ENCODE results near the gene MRPL41. TPM values are rescaled to one million over a fixed set of nuclear protein-coding genes. Genes with fewer than 3 reads are reported as not detected.
"Not testable (repeated sequence)": the region's sequence is repeated elsewhere in the genome, so short reads cannot be mapped to it uniquely, and the experiment has no call there.

Gene MRPL41
- total RNA-seq, 2 donors from 2014 or later, result 23.3 to 45.5 TPM

- H3K27ac Mint-ChIP-seq, result no peak overlapping the region
These were observed 3.5 kb downstream of the MRPL41 start for GRCh38 chr9:137555179-137555578.

GRCh38 chr9:137556069-137556838, 4.6 kb downstream of the MRPL41 start:
- peaks cover 77% of the 10 kb centered on the region for H3K36me3 Mint-ChIP-seq (ENCODE audit: low read depth)
- no peaks in the 10 kb centered on the region for H3K9me3 Mint-ChIP-seq
- H3K27ac Mint-ChIP-seq, result no peak overlapping the region
- no peaks in the 10 kb centered on the region for H3K27me3 Mint-ChIP-seq
- no peak overlapping the region for H3K4me3 Mint-ChIP-seq
- H3K4me1 Mint-ChIP-seq, result peaks cover 12% of the 10 kb centered on the region
- ATAC-seq (replicated peaks), result no peak

More at GRCh38 chr9:137555179-137555578, 3.5 kb downstream of the MRPL41 start:
- H3K4me3 Mint-ChIP-seq, result no peak overlapping the region
- peaks cover 67% of the 10 kb centered on the region for H3K36me3 Mint-ChIP-seq (ENCODE audit: low read depth)
- no peaks in the 10 kb centered on the region for H3K27me3 Mint-ChIP-seq
- ATAC-seq (replicated peaks), result no peak
- no peaks in the 10 kb centered on the region for H3K9me3 Mint-ChIP-seq
- H3K4me1 Mint-ChIP-seq, result peaks cover 12% of the 10 kb centered on the region

- H3K9me3 Mint-ChIP-seq, result no peaks in the 10 kb centered on the region
- H3K36me3 Mint-ChIP-seq (ENCODE audit: low read depth), result peaks cover 86% of the 10 kb centered on the region
- H3K27me3 Mint-ChIP-seq, result no peaks in the 10 kb centered on the region
- no peak overlapping the region for H3K4me3 Mint-ChIP-seq
- no peak overlapping the region for H3K27ac Mint-ChIP-seq
- peaks cover 8% of the 10 kb centered on the region for H3K4me1 Mint-ChIP-seq
- no peak for ATAC-seq (replicated peaks)
These were observed 6.4 kb downstream of the MRPL41 start for GRCh38 chr9:137558127-137558526.

- H3K27ac Mint-ChIP-seq, result peak overlapping the region; percentile 73
These were observed 12.5 kb downstream of the MRPL41 start for GRCh38 chr9:137564134-137564533.

GRCh38 chr9:137564817-137565411, 13.2 kb downstream of the MRPL41 start:
- Mint-ChIP-seq H3K27ac (peak overlapping the region; percentile 73), H3K36me3 (ENCODE audit: low read depth) (peaks cover 48% of the 10 kb centered on the region), H3K4me3 (no peak overlapping the region), H3K9me3 (no peaks in the 10 kb centered on the region), H3K27me3 (no peaks in the 10 kb centered on the region), H3K4me1 (peaks cover 8% of the 10 kb centered on the region)
- no peak for ATAC-seq (replicated peaks)

More at GRCh38 chr9:137564134-137564533, 12.5 kb downstream of the MRPL41 start:
- no peaks in the 10 kb centered on the region for H3K27me3 Mint-ChIP-seq
- no peak for ATAC-seq (replicated peaks)
- peaks cover 56% of the 10 kb centered on the region for H3K36me3 Mint-ChIP-seq (ENCODE audit: low read depth)
- H3K4me1 Mint-ChIP-seq, result peaks cover 8% of the 10 kb centered on the region
- no peak overlapping the region for H3K4me3 Mint-ChIP-seq
- no peaks in the 10 kb centered on the region for H3K9me3 Mint-ChIP-seq

GRCh38 chr9:137568445-137568844, 16.8 kb downstream of the MRPL41 start:
- ATAC-seq (replicated peaks), result not testable (repeated sequence)
- H3K36me3 Mint-ChIP-seq (ENCODE audit: low read depth), result peaks cover 40% of the 10 kb centered on the region

GRCh38 chr9:137569609-137570203, 18.0 kb downstream of the MRPL41 start:
- ATAC-seq (replicated peaks), result no peak
- Mint-ChIP-seq H3K27ac (no peak overlapping the region), H3K36me3 (ENCODE audit: low read depth) (peaks cover 40% of the 10 kb centered on the region), H3K4me3 (no peak overlapping the region), H3K4me1 (peaks cover 12% of the 10 kb centered on the region), H3K27me3 (no peaks in the 10 kb centered on the region), H3K9me3 (no peaks in the 10 kb centered on the region)

More at GRCh38 chr9:137568445-137568844, 16.8 kb downstream of the MRPL41 start:
- H3K9me3 Mint-ChIP-seq, H3K4me3 Mint-ChIP-seq, H3K27me3 Mint-ChIP-seq: not testable (repeated sequence)
- peak overlapping the region; percentile 17 for H3K27ac Mint-ChIP-seq
- peaks cover 19% of the 10 kb centered on the region for H3K4me1 Mint-ChIP-seq

GRCh38 chr9:137570566-137570965, 18.9 kb downstream of the MRPL41 start:
- no peaks in the 10 kb centered on the region for H3K27me3 Mint-ChIP-seq
- ATAC-seq (replicated peaks), result no peak
- H3K4me3 Mint-ChIP-seq, result no peak overlapping the region
- H3K27ac Mint-ChIP-seq, result peak overlapping the region; percentile 42
- no peaks in the 10 kb centered on the region for H3K9me3 Mint-ChIP-seq
- peaks cover 47% of the 10 kb centered on the region for H3K36me3 Mint-ChIP-seq (ENCODE audit: low read depth)
- peaks cover 20% of the 10 kb centered on the region for H3K4me1 Mint-ChIP-seq

GRCh38 chr9:137574192-137574591, 22.5 kb downstream of the MRPL41 start:
- no peaks in the 10 kb centered on the region for H3K9me3 Mint-ChIP-seq
- peaks cover 58% of the 10 kb centered on the region for H3K36me3 Mint-ChIP-seq (ENCODE audit: low read depth)
- no peaks in the 10 kb centered on the region for H3K27me3 Mint-ChIP-seq
- ATAC-seq (replicated peaks), result no peak
- no peak overlapping the region for H3K4me3 Mint-ChIP-seq
- H3K27ac Mint-ChIP-seq, result no peak overlapping the region
- H3K4me1 Mint-ChIP-seq, result peaks cover 27% of the 10 kb centered on the region

GRCh38 chr9:137575364-137575715, 23.7 kb downstream of the MRPL41 start:
- Mint-ChIP-seq H3K9me3 (no peaks in the 10 kb centered on the region), H3K4me3 (peak overlapping the region; percentile 81), H3K27me3 (no peaks in the 10 kb centered on the region), H3K4me1 (peaks cover 25% of the 10 kb centered on the region), H3K27ac (peak overlapping the region; percentile 85), H3K36me3 (ENCODE audit: low read depth) (peaks cover 56% of the 10 kb centered on the region)
- peak; percentile 53 for ATAC-seq (replicated peaks)

GRCh38 chr9:137575716-137576411, 24.2 kb downstream of the MRPL41 start:
- Mint-ChIP-seq H3K36me3 (ENCODE audit: low read depth) (peaks cover 51% of the 10 kb centered on the region), H3K4me1 (peaks cover 20% of the 10 kb centered on the region), H3K4me3 (peak overlapping the region; percentile 81), H3K27me3 (no peaks in the 10 kb centered on the region), H3K9me3 (no peaks in the 10 kb centered on the region), H3K27ac (peak overlapping the region; percentile 85)
- no peak for ATAC-seq (replicated peaks)

GRCh38 chr9:137578518-137579258, 27.0 kb downstream of the MRPL41 start, which contains the start of gene DPH7:
TSS of gene DPH7 (minus strand) at chr9:137578925. CDS start at chr9:137578777, 148 bp downstream.
- Mint-ChIP-seq H3K4me3 (peak within 1 kb of the TSS; percentile 81), H3K4me1 (peaks cover 15% of the 10 kb centered on the region), H3K27me3 (no peaks in the 10 kb centered on the region), H3K9me3 (no peaks in the 10 kb centered on the region), H3K36me3 (ENCODE audit: low read depth) (peaks cover 52% of the 10 kb centered on the region), H3K27ac (peak within 1 kb of the TSS; percentile 72)
- peak; percentile 99 for ATAC-seq (replicated peaks)

GRCh38 chr9:137579259-137579604, 27.6 kb downstream of the MRPL41 start:
- Mint-ChIP-seq H3K27me3 (no peaks in the 10 kb centered on the region), H3K4me3 (peak overlapping the region; percentile 81), H3K4me1 (peaks cover 15% of the 10 kb centered on the region), H3K36me3 (ENCODE audit: low read depth) (peaks cover 48% of the 10 kb centered on the region), H3K27ac (no peak overlapping the region), H3K9me3 (no peaks in the 10 kb centered on the region)
- ATAC-seq (replicated peaks), result no peak

Measured in activated T-helper 17 cell treated with anti-CD3 and anti-CD28 coated beads, Interleukin-2, amount 50 U/mL, for 72 hours (primary cell).